Measurements from ENCODE around the gene ABCA3.

- no peak for TF ChIP-seq CTCF (IDR thresholded peaks at IDR 0.05)
- TF ChIP-seq POLR2A (IDR thresholded peaks at IDR 0.05) = no peak
Observed at GRCh38 chr16:2325791-2326190, 14.7 kb downstream of the ABCA3 start.

Measured in tibial nerve (tissue), 3 donors.